ENCODE data around the gene SND1.

SND1 gene

GRCh38 chr7:127651556-127652332, at the start of gene SND1:
Gene SND1 (plus strand): TSS chr7:127652194. CDS start chr7:127652374, 180 bp downstream.
- DNase-seq (ENCODE audit: low read depth, low spot score): peak; percentile 99

- DNase-seq (ENCODE audit: low read depth, low spot score): no peak
Measured at GRCh38 chr7:127608446-127608845, 43.5 kb upstream of the SND1 start.

DNA sequence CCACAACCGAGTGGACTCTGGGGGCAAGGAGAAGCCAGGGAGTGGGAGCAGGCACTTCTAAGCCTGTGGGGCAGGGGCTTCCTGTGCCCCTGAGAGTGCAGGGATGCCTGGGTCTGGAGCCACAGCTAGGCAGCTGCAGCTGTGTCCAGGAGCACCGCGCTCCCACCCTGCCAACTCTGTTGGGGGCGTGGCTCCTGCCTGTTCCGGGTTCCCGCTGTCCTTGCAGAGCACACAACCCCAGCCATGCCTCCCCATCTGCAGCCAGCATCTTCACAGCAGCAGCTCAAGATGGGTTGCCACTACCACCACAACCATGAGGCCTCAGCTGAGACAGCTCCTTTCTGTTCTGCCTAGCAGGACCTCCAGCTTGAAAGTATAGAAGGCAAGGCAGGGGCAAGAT, 42.7 kb upstream of the SND1 start:
- no peak for DNase-seq (ENCODE audit: low read depth, low spot score)

- no peak for DNase-seq (ENCODE audit: low read depth, low spot score)
Measured at GRCh38 chr7:127612263-127612662, 39.7 kb upstream of the SND1 start.

- DNase-seq (ENCODE audit: low read depth, low spot score): no peak
Measured at GRCh38 chr7:127616724-127617123, 35.3 kb upstream of the SND1 start.

GRCh38 chr7:127618042-127618441, 34.0 kb upstream of the SND1 start, which contains the start of gene PAX4:
Gene PAX4 (minus strand): TSS chr7:127618142. CDS start chr7:127615928, 2,214 bp downstream.
- DNase-seq (ENCODE audit: low read depth, low spot score): no peak

DNA sequence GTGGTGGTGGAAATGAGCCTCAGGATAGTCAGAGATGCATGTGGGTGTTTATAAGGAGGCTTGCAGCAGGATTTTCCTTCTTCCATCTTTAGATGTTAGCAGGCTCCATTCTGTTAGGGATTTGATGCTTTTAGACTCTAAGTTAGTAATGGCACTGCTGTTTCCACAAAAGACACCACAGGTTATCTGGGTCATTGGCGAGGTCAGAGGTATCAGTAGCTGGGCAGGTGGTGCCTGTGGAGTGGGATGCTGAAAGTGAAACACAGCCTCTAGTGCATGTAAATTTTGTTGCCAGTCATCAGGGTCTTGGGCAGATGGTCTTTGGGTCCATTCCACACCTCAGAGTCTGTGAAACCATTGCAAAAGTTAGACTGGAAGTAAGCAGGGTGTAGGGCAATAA, 33.2 kb upstream of the SND1 start:
- no peak for DNase-seq (ENCODE audit: low read depth, low spot score)

GRCh38 chr7:127619681-127620405, 32.2 kb upstream of the SND1 start:
- DNase-seq (ENCODE audit: low read depth, low spot score): no peak

DNA sequence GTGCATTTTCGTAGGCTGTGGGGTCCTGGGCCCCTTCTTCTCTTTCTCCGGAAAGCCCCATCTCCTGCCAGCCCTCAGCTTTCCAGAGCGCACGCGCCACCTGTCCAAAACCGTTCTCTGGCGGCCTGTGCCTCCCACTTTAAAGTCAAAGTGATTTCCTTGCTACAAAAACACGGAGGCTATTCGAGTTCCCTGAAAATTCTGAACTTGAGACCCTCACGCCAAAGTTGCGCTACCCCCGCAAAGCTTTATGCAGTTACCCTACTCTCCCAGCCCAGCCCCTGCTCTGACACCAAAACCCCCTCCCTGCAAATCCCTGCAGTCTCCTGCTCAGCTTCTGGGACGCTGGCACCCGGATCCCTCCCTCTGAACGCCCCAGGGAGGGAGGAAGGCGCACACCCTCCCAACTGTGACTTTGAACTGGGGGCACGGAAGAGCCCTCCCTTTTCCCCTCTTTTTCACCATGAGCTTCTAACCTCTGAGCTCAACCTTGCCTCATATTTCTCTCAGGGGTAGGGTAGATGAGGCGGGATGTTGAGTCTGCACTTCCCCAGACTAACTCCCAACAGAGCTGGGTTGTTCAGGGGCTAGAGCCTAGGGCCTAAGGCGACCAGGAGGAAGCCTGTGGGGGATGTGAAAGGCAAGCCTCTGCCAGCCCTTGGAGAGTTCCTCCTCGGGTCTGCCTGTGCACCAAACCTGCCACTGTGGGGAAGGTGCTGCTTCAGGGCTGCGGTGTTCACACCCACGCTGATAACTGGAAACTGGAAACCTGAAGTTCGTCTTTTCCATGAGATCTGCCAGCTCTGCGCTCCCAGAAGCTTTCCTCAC, 31.4 kb upstream of the SND1 start:
- DNase-seq (ENCODE audit: low read depth, low spot score): no peak

GRCh38 chr7:127625331-127625730, 26.7 kb upstream of the SND1 start:
- DNase-seq (ENCODE audit: low read depth, low spot score): no peak

DNA sequence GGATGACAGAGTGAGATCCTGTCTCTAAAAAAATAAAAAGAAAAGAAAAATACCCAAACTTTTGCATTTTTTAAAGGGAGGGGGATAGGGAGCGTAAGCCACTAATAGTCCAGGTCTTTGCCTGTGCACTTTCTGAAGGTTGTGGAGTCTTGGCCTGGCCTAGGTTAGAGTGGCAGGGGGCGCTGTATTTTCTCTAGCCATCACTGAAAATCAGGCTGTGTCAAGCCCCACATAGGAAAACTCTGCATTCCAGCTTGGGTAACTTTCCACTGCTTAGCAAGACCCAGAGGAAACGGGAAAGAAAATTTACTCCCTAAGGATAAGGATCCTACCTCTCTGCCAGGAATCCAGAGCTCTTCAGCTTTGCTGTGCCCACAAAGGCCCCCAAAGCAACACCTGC, 23.5 kb upstream of the SND1 start:
- no peak for DNase-seq (ENCODE audit: low read depth, low spot score)

DNA sequence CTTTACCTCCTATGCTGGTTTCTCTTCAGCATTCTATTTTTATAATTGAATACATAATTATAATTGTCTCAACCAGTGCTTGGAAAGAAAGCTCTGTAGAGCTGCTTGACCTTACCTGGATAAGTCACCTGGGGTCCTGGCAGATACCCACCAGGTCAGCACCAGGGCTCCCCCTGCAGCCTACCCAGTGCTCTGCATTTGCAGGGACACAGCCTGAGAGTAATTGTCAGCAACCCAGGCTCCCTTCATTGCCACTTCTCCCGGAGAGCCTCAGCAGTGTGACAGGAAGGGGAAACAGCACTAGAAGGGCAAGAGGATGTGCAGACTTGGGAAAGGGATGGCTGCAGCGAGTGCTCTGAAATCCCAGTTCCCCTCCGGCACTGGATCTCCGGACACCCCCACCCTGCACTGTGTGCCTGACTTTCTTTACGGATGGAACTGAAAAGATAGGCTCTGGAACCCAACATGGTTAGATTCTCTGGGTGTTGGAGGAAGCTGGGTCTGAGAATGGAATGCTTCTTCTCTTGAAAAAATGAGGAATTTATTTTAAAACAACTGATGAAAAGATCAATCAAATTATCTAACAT, 22.6 kb upstream of the SND1 start:
- no peak for DNase-seq (ENCODE audit: low read depth, low spot score)

- no peak for DNase-seq (ENCODE audit: low read depth, low spot score)
Measured at GRCh38 chr7:127632276-127632910, 19.6 kb upstream of the SND1 start.

- no peak for DNase-seq (ENCODE audit: low read depth, low spot score)
Measured at GRCh38 chr7:127635659-127636285, 16.2 kb upstream of the SND1 start.

DNA sequence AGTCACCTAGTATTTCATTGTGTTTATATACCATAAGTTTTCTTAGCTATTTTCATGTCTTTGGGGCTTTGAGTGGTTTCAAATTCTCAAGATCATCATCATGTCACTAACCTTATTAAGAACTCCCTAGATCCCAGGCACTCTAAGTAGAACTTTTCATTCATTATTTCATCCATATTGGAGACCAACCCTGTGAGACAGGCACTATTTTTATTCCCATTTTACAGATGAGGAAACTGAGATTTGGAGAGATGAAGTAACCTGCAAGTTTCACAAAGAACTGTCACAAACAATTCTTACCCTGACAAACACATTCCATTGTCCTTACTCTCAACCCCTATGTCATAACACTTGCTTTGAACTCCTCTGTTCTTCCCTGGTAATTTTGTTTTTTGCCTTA, 13.8 kb upstream of the SND1 start:
- DNase-seq (ENCODE audit: low read depth, low spot score): no peak

- no peak for DNase-seq (ENCODE audit: low read depth, low spot score)
Measured at GRCh38 chr7:127644484-127644883, 7.5 kb upstream of the SND1 start.

- no peak for DNase-seq (ENCODE audit: low read depth, low spot score)
Measured at GRCh38 chr7:127647636-127648035, 4.4 kb upstream of the SND1 start.

GRCh38 chr7:127648986-127649385, 3.0 kb upstream of the SND1 start:
- no peak for DNase-seq (ENCODE audit: low read depth, low spot score)

DNA sequence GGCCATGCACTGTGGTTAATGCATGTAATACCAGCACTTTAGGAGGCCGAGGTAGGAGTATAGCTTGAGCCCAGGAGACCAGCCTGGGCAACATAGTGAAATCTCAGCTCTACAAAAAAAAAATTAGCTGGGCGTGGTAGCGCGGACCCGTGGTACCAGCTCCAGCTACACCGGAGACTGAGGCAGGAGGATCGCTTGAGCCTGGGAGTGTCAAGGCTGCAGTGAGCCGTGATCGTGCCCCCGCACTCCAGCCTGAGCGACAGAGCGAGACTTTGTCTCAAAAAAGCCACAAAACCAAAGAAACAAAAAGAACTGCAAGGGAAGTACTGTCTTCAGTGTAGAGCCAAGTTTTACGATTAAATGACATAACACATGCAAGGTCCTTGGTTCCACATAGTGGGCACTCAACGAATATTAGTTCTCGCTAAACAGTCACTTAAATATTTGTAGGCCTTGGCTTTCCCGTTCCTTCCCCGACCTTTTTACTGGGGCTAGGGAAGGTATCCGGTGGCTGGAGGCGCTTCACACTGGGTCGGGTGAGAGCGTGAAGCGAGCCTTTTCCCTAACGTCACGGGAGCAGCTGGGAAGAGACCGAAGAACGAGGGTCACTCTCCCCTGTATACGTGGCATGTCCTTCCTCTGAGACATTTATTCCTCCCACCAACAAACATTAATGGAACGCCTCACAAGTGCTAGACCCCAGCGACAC, 993 bp upstream of the SND1 start:
- DNase-seq (ENCODE audit: low read depth, low spot score): no peak

All from activated naive CD8-positive, alpha-beta T cell treated with anti-CD3 and anti-CD28 coated beads, Interleukin-2, amount 50 U/mL, for 16 hours (primary cell).